Smooth muscle cell (in vitro differentiated cells): ENCODE results near the gene TMEM187. TPM values are rescaled to one million over a fixed set of nuclear protein-coding genes. Genes with fewer than 3 reads are reported as not detected.

ENCODE experiments used
- DNase-seq: peaks from one replicate; lab custom pipeline; 2025; ENCODE audit not compliant: unreplicated experiment; lab: John Stamatoyannopoulos, UW
- H2AFZ ChIP-seq: fragments of 200-600 bp; sonication (generic); 2 replicates; pipeline ENCODE4 v1.6.0; 2016; ENCODE audit warnings: antibody characterized with exemption, low read depth, mild to moderate bottlenecking
- H3F3A ChIP-seq: fragments of 200-600 bp; sonication (generic); 2 replicates; pipeline ENCODE4 v1.6.0; 2017; ENCODE audit warnings: antibody characterized with exemption, low read depth
- H3K27ac ChIP-seq: fragments of 200-600 bp; sonication (generic); 2 replicates; pipeline ENCODE4 v1.5.1; 2016; ENCODE audit warnings: low read depth, mild to moderate bottlenecking
- H3K27me3 ChIP-seq: fragments of 200-600 bp; sonication (generic); 2 replicates; pipeline ENCODE4 v1.6.1; 2016; ENCODE audit warnings: low read depth, mild to moderate bottlenecking
- H3K36me3 ChIP-seq: fragments of 200-600 bp; sonication (generic); 2 replicates; pipeline ENCODE4 v1.5.1; 2016; ENCODE audit warnings: low read depth
- H3K4me1 ChIP-seq: fragments of 200-600 bp; sonication (generic); 2 replicates; pipeline ENCODE4 v1.5.1; 2016; ENCODE audit warnings: low read depth
- H3K4me2 ChIP-seq: fragments of 200-600 bp; sonication (generic); 2 replicates; pipeline ENCODE4 v1.6.0; 2016; ENCODE audit warnings: mild to moderate bottlenecking
- H3K4me3 ChIP-seq: fragments of 200-600 bp; sonication (generic); 2 replicates; pipeline ENCODE4 v1.5.1; 2016; ENCODE audit warnings: mild to moderate bottlenecking
- H3K79me2 ChIP-seq: fragments of 200-600 bp; sonication (generic); 2 replicates; pipeline ENCODE4 v1.6.0; 2016; ENCODE audit warnings: low read depth, mild to moderate bottlenecking
- H3K9ac ChIP-seq: fragments of 200-600 bp; sonication (generic); 2 replicates; pipeline ENCODE4 v1.6.0; 2016; ENCODE audit warnings: low read depth
- H3K9me3 ChIP-seq: fragments of 200-600 bp; sonication (generic); replicated peaks from 2 replicates; pipeline ENCODE4 v1.5.1; 2016; ENCODE audit warnings: low read depth
- H4K20me1 ChIP-seq: fragments of 200-600 bp; sonication (generic); 2 replicates; pipeline ENCODE4 v1.6.0; 2016; ENCODE audit warnings: low read depth
- CTCF ChIP-seq: fragments of 200-600 bp; sonication (generic); IDR thresholded peaks from 2 replicates; pipeline ENCODE4 v1.5.1; 2017; ENCODE audit warnings: borderline replicate concordance, mild to moderate bottlenecking, antibody characterized with exemption; ENCODE audit not compliant: insufficient read depth, poor library complexity, severe bottlenecking
- WGBS: methylation state at CpG from one replicate; pipeline ENCODE4 v1.1.7; 2016; ENCODE audit warnings: low lambda C conversion rate; 5-methylcytosine and 5-hydroxymethylcytosine counted together
- polyA plus RNA-seq: library from polyadenylated mRNA; unstranded; fragments of >200 nt; fragmentation: Nextera tagmentation; extraction: Ambion mirVana; gene quantifications from 2 replicates; pipeline ENCODE4 v1.2.1, GENCODE V29; 2016
- total RNA-seq: library from RNA; depleted of rRNA; stranded (reverse); fragments of >200 nt; gene quantifications from 2 replicates; pipeline ENCODE4 v1.2.3, GENCODE V29; 2014

The TMEM187 gene
- total and polyA plus RNA-seq, 2 experiments from 2014 or later: 6.2 to 9.8 TPM

GRCh38 chrX:153995504-153995903 lies 22.9 kb downstream of the TMEM187 start:
- Histone ChIP-seq H3K79me2 (no peaks in the 10 kb centered on the region), H3K9ac (no peak overlapping the region), H4K20me1 (no peaks in the 10 kb centered on the region), H2AFZ (no peak overlapping the region), H3K9me3 (no peaks in the 10 kb centered on the region), H3K27ac (no peak overlapping the region), H3F3A (no peaks in the 10 kb centered on the region), H3K4me3 (no peak overlapping the region), H3K4me1 (no peaks in the 10 kb centered on the region), H3K4me2 (no peak overlapping the region), H3K36me3 (no peaks in the 10 kb centered on the region), H3K27me3 (no peaks in the 10 kb centered on the region)
- DNase-seq: no peak
- no peak for TF ChIP-seq CTCF
- 94% methylated on average over 8 of the region's 8 CpGs for WGBS

GRCh38 chrX:153999359-154000037 lies 26.9 kb downstream of the TMEM187 start:
- Histone ChIP-seq H3K4me2 (no peak overlapping the region), H3K27me3 (no peaks in the 10 kb centered on the region), H3K27ac (no peak overlapping the region), H3K9ac (no peak overlapping the region), H4K20me1 (no peaks in the 10 kb centered on the region), H3K4me3 (no peak overlapping the region), H3F3A (no peaks in the 10 kb centered on the region), H3K79me2 (no peaks in the 10 kb centered on the region), H3K36me3 (no peaks in the 10 kb centered on the region), H3K4me1 (no peaks in the 10 kb centered on the region), H3K9me3 (no peaks in the 10 kb centered on the region), H2AFZ (no peak overlapping the region)
- DNase-seq: no peak
- TF ChIP-seq CTCF: no peak
- 73% methylated on average over 9 of the region's 19 CpGs for WGBS

GRCh38 chrX:154000051-154000450 lies 27.5 kb downstream of the TMEM187 start:
- Histone ChIP-seq H3K9me3 (no peaks in the 10 kb centered on the region), H3K9ac (no peak overlapping the region), H3K4me1 (no peaks in the 10 kb centered on the region), H3K36me3 (no peaks in the 10 kb centered on the region), H4K20me1 (no peaks in the 10 kb centered on the region), H3K4me3 (no peak overlapping the region), H3K4me2 (no peak overlapping the region), H3K79me2 (no peaks in the 10 kb centered on the region), H2AFZ (no peak overlapping the region), H3K27me3 (no peaks in the 10 kb centered on the region), H3K27ac (no peak overlapping the region), H3F3A (no peaks in the 10 kb centered on the region)
- TF ChIP-seq CTCF: no peak
- no peak for DNase-seq
- WGBS: 67% methylated on average over 5 of the region's 5 CpGs

- no peak for DNase-seq
- peak overlapping the region; percentile 51 for H3K9ac ChIP-seq
- 84% methylated on average over 17 of the region's 17 CpGs for WGBS
- H3K4me3 ChIP-seq: no peak overlapping the region
- TF ChIP-seq CTCF: no peak
- no peaks in the 10 kb centered on the region for H3K9me3 ChIP-seq
- no peak overlapping the region for H2AFZ ChIP-seq
- no peaks in the 10 kb centered on the region for H4K20me1 ChIP-seq
- no peaks in the 10 kb centered on the region for H3K36me3 ChIP-seq
- no peaks in the 10 kb centered on the region for H3K4me1 ChIP-seq
- no peaks in the 10 kb centered on the region for H3K79me2 ChIP-seq
- no peaks in the 10 kb centered on the region for H3K27me3 ChIP-seq
- H3F3A ChIP-seq: no peaks in the 10 kb centered on the region
- no peak overlapping the region for H3K4me2 ChIP-seq
- H3K27ac ChIP-seq: peak overlapping the region; percentile 78
These were observed 29.7 kb downstream of the TMEM187 start for GRCh38 chrX:154002215-154002719.
